PC-3 (cell line): Measurements from ENCODE around the gene IGFL3. TPM values are rescaled to one million over a fixed set of nuclear protein-coding genes. Genes with fewer than 3 reads are reported as not detected.
A peak's percentile ranks its signal among the peaks of the same experiment; 100 is the strongest.

Experiments used
- ATAC-seq: fragments of 200-7000 bp; cut with Tn5 transposase; 2 replicates; pipeline ENCODE4 v1.9.1; 2020; ENCODE audit warnings: mild to moderate bottlenecking, moderate library complexity
- BruUV-seq: library from RNA; stranded (reverse); fragments of 400-500 nt; replicated peaks from 2 replicates; lab custom pipeline; 2021; lab: Mats Ljungman, UMichigan
- CTCF ChIA-PET: fragments of 300-600 bp; sonication (Branson Sonifier 250); formaldehyde crosslinking; loops from one replicate; lab custom pipeline; 2022; ENCODE audit warnings: antibody characterized with exemption; lab: Charles Lee
- POLR2A ChIA-PET: fragments of 300-600 bp; sonication (Branson Sonifier 250); formaldehyde crosslinking; loops from one replicate; lab custom pipeline; 2022; ENCODE audit warnings: antibody characterized with exemption; ENCODE audit not compliant: unreplicated experiment; lab: Charles Lee
- DNase-seq: peaks from one replicate; pipeline ENCODE4 v3.0.0-alpha.2; 2015
- H2AFZ ChIP-seq: fragments of 300-600 bp; sonication (generic); 2 replicates; pipeline ENCODE4 v1.6.0; 2016; ENCODE audit warnings: antibody characterized with exemption, low read length
- H3F3A ChIP-seq: fragments of 300-600 bp; sonication (generic); one replicate; pipeline ENCODE4 v1.6.0; 2017; ENCODE audit warnings: antibody characterized with exemption, low read length, control low read depth, mild to moderate bottlenecking; ENCODE audit not compliant: unreplicated experiment
- H3K27ac ChIP-seq: fragments of 300-600 bp; sonication (generic); 2 replicates; pipeline ENCODE4 v1.5.1; 2016; ENCODE audit warnings: mild to moderate bottlenecking, low read length
- H3K27me3 ChIP-seq: fragments of 300-600 bp; sonication (generic); 2 replicates; pipeline ENCODE4 v1.6.1; 2016; ENCODE audit warnings: low read length, mixed read lengths
- H3K36me3 ChIP-seq: fragments of 300-600 bp; sonication (generic); 2 replicates; pipeline ENCODE4 v1.6.1; 2016; ENCODE audit warnings: low read depth, mixed run types, low read length, mixed read lengths
- H3K4me1 ChIP-seq: fragments of 300-600 bp; sonication (generic); 2 replicates; pipeline ENCODE4 v1.5.1; 2016; ENCODE audit warnings: low read length; ENCODE audit not compliant: insufficient read depth
- H3K4me2 ChIP-seq: fragments of 300-600 bp; sonication (generic); 2 replicates; pipeline ENCODE4 v1.6.0; 2016; ENCODE audit warnings: low read length
- H3K4me3 ChIP-seq: fragments of 300-600 bp; sonication (generic); 2 replicates; pipeline ENCODE4 v1.5.1; 2016; ENCODE audit warnings: mild to moderate bottlenecking, low read length, mixed read lengths
- H3K79me2 ChIP-seq: fragments of 300-600 bp; sonication (generic); 2 replicates; pipeline ENCODE4 v1.6.1; 2017; ENCODE audit warnings: low read length, mixed read lengths
- H3K9ac ChIP-seq: fragments of 300-600 bp; sonication (generic); 2 replicates; pipeline ENCODE4 v1.6.0; 2016; ENCODE audit warnings: mild to moderate bottlenecking, low read length
- H3K9me2 ChIP-seq: fragments of 300-600 bp; sonication (generic); replicated peaks from 2 replicates; pipeline ENCODE4 v1.6.1; 2016; ENCODE audit warnings: mixed run types, low read length, mixed read lengths
- H3K9me3 ChIP-seq: fragments of 300-600 bp; sonication (generic); 2 replicates; pipeline ENCODE4 v1.6.1; 2016; ENCODE audit warnings: low read length, mixed read lengths
- H4K20me1 ChIP-seq: fragments of 300-600 bp; sonication (generic); 2 replicates; pipeline ENCODE4 v1.6.1; 2016; ENCODE audit warnings: low read length, mixed read lengths
- intact Hi-C: fragments of 100-400 bp; cut with micrococcal nuclease; formaldehyde crosslinking; loops from 2 replicates; pipeline ENCODE4 v1.9.0; 2023
- total RNA-seq: library from RNA; depleted of rRNA; stranded (reverse); fragments of >200 nt; gene quantifications from 2 replicates; pipeline ENCODE4 v1.2.3, GENCODE V29; 2014; rRNA removed
- TF ChIP-seq, protein P1 (sequence below): fragments of 300-600 bp; sonication (generic); conservative IDR thresholded peaks from 2 replicates; pipeline ENCODE4 v1.5.1; 2017; ENCODE audit warnings: antibody characterized with exemption, low read depth, mild to moderate bottlenecking, low read length

Gene IGFL3
- total RNA-seq, 1 experiment from 2014 or later: not detected

DNA sequence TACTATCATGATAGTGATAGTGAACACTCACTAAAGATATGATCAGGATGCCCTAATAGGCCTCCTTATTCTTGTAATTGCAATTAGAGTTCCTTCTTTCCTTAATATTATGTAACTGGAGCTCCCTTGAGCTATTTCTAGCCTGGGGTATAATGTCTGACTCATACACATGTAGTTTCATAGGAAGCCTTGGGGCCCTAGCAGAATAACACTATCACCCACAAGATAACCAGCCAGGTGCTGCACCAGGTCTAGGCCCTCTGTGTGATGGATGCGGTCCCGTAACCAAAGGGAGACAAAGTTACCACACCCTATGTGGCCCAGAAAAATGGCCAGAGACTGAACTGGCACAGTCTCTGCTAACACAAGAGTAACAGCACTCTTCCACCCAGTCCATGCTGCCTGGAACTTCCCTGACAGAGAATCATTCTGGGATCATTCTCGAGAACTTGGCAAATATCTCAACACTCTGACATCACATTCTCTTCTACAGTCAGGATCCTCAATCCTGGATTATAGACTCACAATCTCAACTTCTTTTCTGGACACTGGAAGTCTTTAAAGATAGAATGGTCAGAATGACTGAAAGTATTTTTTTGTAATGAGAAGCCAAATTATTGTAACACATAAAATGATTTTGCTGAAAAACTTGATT is 51.1 kb downstream of the IGFL3 start:
- Histone ChIP-seq H4K20me1 (no peaks in the 10 kb centered on the region), H3K79me2 (no peaks in the 10 kb centered on the region), H3K27ac (no peak overlapping the region), H3K9me3 (no peaks in the 10 kb centered on the region), H3K9ac (no peak overlapping the region), H3K4me2 (no peak overlapping the region), H3K27me3 (peaks cover 39% of the 10 kb centered on the region), H3K4me3 (no peak overlapping the region), H2AFZ (no peak overlapping the region), H3K36me3 (no peaks in the 10 kb centered on the region), H3K4me1 (peaks cover 21% of the 10 kb centered on the region), H3F3A (no peaks in the 10 kb centered on the region), H3K9me2 (no peaks in the 10 kb centered on the region)
- intact Hi-C loops: no loop called here
- ChIA-PET CTCF (no interaction called here), POLR2A (no interaction called here)
- no peak for ATAC-seq
- TF ChIP-seq, protein P1, sequence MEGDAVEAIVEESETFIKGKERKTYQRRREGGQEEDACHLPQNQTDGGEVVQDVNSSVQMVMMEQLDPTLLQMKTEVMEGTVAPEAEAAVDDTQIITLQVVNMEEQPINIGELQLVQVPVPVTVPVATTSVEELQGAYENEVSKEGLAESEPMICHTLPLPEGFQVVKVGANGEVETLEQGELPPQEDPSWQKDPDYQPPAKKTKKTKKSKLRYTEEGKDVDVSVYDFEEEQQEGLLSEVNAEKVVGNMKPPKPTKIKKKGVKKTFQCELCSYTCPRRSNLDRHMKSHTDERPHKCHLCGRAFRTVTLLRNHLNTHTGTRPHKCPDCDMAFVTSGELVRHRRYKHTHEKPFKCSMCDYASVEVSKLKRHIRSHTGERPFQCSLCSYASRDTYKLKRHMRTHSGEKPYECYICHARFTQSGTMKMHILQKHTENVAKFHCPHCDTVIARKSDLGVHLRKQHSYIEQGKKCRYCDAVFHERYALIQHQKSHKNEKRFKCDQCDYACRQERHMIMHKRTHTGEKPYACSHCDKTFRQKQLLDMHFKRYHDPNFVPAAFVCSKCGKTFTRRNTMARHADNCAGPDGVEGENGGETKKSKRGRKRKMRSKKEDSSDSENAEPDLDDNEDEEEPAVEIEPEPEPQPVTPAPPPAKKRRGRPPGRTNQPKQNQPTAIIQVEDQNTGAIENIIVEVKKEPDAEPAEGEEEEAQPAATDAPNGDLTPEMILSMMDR: no peak
- peak; percentile 8 for DNase-seq
- no TSS peak for BruUV-seq

Other genes starting within 250 kb of the IGFL3 start
- gene IRF2BP1, start 238.5 kb downstream of the IGFL3 start, total RNA-seq: 31.5 and 38.6 TPM in 2 replicates
- gene MYPOP, start 222.1 kb downstream of the IGFL3 start, total RNA-seq: 5.4 and 12.0 TPM in 2 replicates
- not detected in 2 replicates for gene NANOS2, start 209.9 kb downstream of the IGFL3 start, total RNA-seq
- 0.06 TPM in 1 of 2 replicates, not detected in the other for gene NOVA2, start 150.8 kb downstream of the IGFL3 start, total RNA-seq
- 6.3 and 7.7 TPM in 2 replicates for gene CCDC61, start 129.2 kb downstream of the IGFL3 start, total RNA-seq
- gene PGLYRP1, start 101.6 kb downstream of the IGFL3 start, total RNA-seq: not detected in 2 replicates
- gene IGFL4, start 83.7 kb downstream of the IGFL3 start, total RNA-seq: not detected in 2 replicates
- not detected in 2 replicates for gene IGFL2, start 23.6 kb upstream of the IGFL3 start, total RNA-seq
- gene IGFL1, start 105.1 kb upstream of the IGFL3 start, total RNA-seq: 0.77 TPM in 1 of 2 replicates, not detected in the other
- gene HIF3A, start 172.4 kb upstream of the IGFL3 start, total RNA-seq: not detected in 2 replicates
- 79.9 and 93.4 TPM in 2 replicates for gene PPP5C, start 222.4 kb upstream of the IGFL3 start, total RNA-seq